NCI-H146 treated with DMSO at 0.1 percent for 48 hours (cell line): ENCODE measurements around the gene RAD51C.
"Not testable (repeated sequence)": the region's sequence is repeated elsewhere in the genome, so short reads cannot be mapped to it uniquely, and the experiment has no call there.

Experiments
- DNase-seq: peaks from one replicate; lab custom pipeline; 2025; ENCODE audit not compliant: unreplicated experiment; lab: John Stamatoyannopoulos, UW

RAD51C gene

GRCh38 chr17:58684003-58684402 is 8.4 kb upstream of the RAD51C start:
- no peak for DNase-seq

- DNase-seq, result not testable (repeated sequence)
Observed at GRCh38 chr17:58684462-58684861, 7.9 kb upstream of the RAD51C start.

DNA sequence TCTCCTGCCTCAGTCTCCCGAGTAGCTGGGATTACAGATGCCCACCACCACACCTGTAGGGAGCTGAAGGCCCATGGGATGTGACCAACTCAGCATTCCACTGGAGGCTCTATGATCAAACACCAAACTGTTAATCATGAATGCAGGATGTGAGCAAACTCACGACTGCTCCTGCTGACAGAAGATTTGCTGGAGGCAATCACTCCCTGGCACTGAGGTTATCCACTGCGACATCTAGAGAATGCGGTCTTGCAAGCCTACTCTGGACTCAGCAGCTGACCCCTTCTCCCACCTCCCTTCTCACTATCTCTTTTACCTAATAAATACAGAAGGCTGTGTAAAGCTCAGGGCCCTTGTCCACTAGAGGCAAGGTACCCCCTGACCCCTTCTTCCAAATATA is 5.4 kb upstream of the RAD51C start:
- no peak for DNase-seq

DNA sequence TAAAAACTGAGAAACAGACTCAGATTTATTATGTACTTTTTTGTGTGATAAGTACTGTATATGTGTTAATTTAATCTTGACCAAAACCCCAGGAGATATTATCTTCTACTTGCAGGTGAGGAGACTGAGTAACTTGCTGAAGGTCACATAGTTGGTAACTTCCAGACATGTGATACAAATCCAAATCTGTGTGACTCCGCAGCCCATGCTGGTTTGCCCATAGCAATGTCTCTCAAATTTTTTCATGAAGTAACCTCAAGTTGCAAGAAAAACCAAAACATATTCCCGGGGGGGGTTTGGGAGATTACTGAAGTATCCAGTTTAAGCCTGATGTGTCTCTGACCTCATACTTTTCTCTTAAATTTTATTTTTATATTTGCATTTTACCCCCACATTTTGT is 3.9 kb upstream of the RAD51C start:
- DNase-seq, result no peak

GRCh38 chr17:58690033-58690432 is 2.4 kb upstream of the RAD51C start:
- not testable (repeated sequence) for DNase-seq

DNA sequence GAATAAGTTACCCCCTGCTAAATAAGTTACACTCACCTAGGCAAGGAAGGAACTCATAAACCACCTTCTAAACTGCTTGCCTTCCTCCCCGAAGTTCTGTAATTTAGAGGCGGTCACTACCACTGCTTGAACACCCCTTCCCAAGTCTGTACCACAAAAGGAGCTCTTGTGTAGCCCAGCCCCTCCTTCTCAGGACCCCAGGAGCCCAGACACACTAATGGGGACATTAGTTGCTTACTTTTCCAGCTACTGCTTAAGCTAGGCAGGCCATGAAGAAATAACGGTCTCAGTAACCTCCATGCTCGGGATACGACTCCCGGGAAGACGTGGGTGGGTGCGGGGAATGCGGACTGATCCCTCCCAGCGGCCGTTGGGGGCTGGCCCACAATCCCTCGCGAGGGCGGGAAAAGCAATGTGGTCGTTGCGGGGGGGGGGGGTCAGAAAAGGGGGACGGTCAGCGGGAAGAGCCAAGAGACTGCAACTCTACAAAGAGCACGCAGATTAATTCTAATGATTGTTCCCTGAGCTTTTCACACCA is 632 bp upstream of the RAD51C start, which contains the start of gene TEX14:
Gene TEX14 (minus strand): TSS at position 345 of the 538 bp plus-strand sequence. CDS start 40,044 bp downstream, outside the sequence.
- no peak for DNase-seq

- DNase-seq, result no peak
Observed at GRCh38 chr17:58693208-58693607, 806 bp downstream of the RAD51C start.

DNA sequence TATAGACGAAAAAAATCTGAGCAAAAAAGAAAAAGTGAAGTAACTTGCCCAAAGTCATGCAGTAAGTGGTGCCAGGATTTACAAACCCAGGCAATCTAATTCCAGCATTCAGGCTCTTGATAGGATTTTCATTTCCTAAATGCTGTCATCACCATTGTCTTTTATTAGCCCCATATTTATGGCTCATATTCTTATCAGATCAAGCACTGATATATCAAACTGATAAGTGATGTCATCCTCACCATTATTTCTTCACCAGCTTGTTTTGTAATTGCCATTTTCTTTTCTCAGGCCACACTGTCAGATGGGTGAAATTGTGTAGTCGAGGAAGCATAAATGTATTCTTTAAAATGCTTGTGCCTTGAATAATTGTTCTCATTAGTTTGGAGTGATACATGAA is 1.3 kb downstream of the RAD51C start:
- no peak for DNase-seq

DNA sequence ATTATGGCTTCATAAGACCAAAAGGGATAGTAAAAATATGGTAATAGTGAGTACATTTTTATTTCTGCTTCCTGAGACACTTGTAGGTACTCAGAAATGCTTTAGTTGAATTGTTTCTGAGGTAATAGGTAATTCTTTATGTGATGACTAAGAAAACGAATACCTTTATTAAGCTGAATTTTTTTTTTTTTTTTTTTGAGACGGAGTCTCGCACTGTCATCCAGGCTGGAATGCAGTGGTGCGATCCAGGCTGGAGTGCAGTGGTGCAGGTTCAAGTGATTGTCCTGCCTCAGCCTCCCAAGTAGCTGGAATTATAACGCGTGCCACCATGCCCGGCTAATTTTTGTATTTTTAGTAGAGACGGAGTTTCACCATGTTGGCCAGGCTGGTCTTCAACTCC is 1.9 kb downstream of the RAD51C start:
- DNase-seq, result no peak

DNA sequence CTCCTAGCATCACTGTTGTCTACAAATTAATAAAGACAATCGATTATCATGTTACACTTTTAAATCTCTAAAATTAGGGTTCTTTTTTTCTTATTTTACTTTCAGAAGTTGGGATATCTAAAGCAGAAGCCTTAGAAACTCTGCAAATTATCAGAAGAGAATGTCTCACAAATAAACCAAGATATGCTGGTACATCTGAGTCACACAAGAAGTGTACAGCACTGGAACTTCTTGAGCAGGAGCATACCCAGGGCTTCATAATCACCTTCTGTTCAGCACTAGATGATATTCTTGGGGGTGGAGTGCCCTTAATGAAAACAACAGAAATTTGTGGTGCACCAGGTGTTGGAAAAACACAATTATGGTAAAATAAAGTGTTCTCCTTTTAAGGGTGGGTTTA is 2.4 kb downstream of the RAD51C start:
- no peak for DNase-seq

- DNase-seq, result no peak
Observed at GRCh38 chr17:58699771-58700170, 7.4 kb downstream of the RAD51C start.

- no peak for DNase-seq
Observed at GRCh38 chr17:58702045-58702476, 9.7 kb downstream of the RAD51C start.

DNA sequence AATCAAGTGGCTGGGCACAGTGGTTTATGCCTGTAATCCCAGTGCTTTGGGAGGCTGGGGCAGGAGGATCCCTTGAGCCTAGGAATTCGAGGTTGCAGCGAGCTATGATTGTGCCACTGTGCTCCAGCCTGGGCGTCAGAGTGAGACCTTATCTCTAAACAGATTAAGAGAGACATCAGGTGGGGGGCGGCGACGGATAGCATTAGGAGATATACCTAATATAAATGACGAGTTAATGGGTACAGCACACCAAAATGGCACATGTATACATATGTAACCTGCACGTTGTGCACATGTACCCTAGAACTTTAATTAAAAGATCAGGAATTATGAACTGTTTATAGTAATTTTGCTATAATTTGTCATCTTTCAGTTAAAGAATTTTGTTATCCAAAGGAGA is 10.3 kb downstream of the RAD51C start:
- no peak for DNase-seq

DNA sequence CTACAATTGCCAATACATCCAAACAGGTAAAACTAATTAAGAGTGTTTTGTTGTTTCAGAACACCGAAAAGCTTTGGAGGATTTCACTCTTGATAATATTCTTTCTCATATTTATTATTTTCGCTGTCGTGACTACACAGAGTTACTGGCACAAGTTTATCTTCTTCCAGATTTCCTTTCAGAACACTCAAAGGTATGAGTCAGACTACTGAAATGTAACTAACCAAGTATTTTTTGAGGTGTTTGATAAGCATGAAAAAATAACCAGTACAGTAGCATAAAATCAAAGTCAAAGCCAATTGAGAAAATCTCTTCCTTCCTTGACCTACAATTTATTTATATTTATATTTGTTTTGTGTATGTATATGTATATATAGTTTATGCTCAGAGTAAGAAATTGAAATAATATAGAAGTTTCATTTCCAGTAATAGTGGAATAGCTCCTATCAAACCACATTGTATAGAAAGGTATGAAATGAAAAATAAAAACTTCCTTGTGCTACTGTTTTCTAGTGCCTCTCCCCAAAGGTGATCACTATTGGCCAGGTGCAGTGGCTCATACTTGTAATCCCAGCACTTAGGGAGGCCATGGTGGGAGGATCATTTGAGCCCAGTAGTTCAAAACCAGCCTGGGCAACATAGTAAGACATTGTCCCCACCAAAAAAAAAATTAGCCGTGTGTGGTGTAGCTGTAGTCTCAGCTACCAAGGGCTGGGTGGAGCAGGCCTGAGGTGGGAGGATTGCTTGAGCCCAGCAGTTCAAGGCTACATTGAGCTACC is 10.9 kb downstream of the RAD51C start:
- no peak for DNase-seq

- DNase-seq, result no peak
Observed at GRCh38 chr17:58703916-58704286, 11.5 kb downstream of the RAD51C start.

- no peak for DNase-seq
Observed at GRCh38 chr17:58706351-58707140, 14.1 kb downstream of the RAD51C start.

DNA sequence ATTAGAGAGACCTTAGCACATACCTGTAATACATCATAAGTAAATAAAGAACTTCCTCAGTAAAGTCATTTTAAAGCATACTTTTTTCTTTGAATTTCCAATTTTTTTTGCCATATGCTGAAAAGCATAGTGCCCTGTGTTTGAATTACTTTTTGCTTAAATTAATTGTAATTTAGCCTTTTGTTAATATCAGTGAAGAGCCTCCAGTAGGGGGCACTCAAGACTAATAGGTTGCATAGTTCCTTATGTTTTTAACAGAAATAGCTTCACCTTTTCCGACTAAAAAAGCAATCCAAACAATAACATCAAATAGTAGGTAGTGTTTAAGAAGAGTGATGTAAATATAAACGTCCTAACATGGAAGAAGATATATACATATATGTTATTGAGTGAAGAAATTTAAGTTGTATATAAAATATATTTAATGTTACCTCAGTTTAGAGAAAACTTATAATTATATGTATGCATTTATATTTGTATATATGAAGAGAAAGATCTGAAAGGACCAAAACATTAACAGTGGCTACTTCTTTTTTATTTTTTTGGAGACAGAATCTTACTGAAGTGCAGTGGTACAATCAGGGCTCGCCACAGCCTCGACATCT is 18.6 kb downstream of the RAD51C start:
- DNase-seq, result peak; percentile 15

GRCh38 chr17:58722274-58722673 is 29.9 kb downstream of the RAD51C start:
- no peak for DNase-seq

GRCh38 chr17:58722696-58723095 is 30.3 kb downstream of the RAD51C start:
- no peak for DNase-seq

DNA sequence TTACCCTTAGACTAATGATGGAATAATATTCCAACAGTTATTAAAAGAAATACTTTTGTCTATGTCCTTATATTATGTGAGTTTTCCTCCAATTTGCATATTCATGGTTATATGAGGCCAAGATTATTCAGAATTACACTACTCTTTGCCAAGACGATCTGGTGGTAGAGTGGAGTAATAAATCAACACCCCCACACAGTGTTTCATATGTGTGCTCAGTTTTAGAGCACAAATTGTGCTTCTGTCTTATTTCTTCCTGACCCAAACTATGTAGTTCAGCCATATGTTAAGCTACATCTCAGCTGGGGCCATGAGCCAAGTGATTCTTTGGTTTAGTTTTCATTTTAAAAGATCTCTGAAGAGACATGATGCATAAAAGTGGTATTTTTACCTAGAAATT is 36.4 kb downstream of the RAD51C start:
- DNase-seq, result no peak

DNA sequence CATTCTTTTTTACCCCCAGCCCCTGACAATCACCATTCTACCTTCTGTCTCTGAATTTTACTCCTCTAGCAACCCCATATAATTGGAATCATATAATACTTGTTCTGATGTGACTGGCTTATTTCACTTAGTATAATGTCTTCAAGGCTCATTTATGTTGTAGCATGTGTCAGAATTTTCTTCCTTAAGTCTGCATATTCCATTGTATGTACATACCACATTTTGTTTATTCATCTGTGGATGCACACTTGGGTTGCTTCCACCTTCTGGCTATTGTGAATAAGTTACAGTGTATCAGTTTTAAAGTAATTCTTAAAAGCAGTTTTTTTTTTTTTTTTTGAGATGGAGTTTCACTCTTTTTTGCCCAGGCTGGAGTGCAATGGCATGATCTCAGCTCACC is 38.5 kb downstream of the RAD51C start:
- DNase-seq, result no peak

- no peak for DNase-seq
Observed at GRCh38 chr17:58734040-58734439, 41.6 kb downstream of the RAD51C start.
